NCI-H2196 (cell line): ENCODE data around the gene SDSL.

Source experiments
- DNase-seq: peaks from one replicate; lab custom pipeline; 2025; ENCODE audit not compliant: unreplicated experiment; lab: John Stamatoyannopoulos, UW

The SDSL gene

DNA sequence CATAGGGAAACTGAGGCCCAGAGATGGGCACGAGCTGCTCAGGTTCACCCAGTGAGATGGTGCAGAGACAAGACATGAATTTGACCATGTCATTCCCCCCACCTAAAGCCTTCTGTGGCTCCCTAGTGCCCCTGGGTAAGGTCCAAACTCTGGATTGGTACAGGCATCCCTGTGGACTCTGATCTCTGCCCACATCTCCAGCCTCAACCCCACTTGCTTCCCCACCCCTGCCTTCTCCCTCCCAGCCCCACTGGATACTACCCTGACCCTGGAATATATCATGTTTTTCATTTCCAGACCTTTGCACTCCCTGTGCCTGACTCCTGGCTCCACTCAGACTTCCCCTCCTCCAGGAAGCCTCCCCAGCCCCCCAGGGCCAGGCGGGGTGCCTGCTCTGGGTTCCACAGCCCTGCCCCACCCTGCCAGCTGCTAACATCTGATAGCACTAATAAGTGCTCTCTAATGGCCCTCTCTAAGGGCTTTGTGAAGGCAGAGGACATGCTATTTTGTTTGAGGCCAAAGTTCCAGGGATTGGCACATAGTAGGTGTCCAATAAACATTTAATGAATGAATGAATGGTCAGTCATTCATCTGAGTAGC, 1.1 kb upstream of the SDSL start:
- DNase-seq, result no peak

DNA sequence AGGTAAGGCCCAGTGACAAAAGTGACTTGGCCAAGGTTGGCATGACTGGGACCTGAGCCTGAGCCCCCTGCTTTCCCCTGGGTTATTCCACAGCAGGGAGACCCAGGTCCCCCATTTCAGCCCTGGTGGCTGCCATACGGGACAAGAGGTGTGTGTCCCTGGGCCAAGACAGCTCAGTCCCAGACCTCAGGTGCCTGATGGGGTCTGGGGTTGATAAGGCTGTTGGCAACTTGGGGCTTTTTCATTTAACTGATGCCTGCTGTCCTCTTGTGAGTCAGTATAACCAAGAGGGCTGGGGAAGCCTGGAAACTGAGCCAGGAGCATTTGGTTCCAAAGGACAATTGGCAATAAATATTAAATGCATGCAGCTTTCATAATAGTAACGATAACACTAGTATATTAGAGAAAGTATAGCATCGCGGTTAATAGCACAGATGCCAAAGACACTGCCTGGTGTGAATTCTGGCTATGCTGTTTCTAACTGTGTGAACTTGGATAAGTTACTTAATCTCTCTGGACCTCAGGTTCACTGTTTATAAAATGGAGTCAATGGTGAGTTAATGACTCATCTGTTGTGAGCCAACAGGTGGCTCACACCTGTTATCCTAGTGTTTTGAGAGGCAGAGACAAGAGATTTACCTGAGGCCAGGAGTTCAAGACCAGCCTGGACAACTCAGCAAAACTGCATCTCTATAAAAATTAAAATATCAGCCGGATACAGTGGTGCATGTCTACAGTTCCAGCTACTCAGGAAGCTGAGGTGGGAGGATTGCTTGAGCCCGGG, 898 bp downstream of the SDSL start:
- no peak for DNase-seq

DNA sequence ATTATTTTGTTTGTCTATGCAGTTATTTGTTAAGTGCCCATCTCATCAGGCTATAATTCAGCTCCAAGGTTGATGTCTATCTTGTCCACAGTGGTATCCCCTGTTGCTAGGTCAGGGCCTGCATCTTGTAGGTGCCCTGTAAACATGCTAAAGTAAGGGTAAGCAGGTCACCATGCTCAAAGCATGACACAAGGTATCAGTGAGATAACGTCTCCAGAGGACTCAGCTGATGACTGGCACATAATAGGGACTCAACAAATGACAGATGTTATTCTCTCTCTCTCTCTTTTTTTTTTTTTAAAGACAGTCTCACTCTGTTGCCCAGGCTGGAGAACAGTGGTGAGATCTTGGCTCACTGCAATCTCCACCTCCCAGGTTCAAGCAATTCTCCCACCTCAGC, 2.3 kb downstream of the SDSL start:
- no peak for DNase-seq

DNA sequence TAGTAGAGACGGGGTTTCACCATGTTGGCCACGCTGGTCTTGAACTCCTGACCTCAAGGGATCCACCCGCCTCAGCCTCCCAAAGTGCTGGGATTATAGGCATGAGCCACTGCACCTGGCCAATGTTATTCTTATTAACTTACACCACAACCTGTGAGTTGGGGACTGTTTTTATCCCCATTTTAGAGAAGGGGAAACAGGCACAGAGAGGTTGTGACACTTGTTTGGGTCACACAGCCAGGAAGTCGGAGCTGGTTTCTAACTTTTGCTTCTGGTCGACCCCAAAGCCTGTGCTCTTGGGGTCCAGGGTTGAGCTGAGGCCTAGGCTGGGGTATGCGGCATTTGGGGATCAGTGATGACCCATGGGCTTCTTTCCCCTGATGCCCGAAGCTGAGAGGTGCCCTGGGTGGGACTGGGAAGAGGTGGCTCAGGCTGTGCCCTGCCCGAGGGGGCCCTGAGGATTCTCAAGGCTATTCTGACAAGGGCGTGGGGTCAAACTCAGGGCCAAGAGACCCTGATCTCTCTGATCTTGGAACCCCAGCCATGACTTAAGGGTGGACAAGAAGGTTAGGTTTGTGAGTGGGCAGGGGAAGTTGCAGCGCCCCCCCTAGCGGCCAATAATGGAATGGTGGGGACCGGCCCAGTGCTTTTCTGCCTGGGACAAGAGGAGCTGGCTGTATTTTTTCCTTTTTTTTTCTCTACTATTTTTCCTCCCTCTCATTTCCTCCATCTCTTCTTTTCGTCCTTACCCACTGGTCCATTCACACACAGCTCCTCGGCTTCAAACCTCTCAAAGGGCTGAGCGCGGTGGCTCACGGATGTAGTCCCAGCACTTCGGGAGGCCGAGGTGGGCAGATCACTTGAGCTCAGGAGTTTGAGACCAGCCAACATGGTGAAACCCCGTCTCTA, 3.0 kb downstream of the SDSL start:
- DNase-seq, result peak; percentile 6

DNA sequence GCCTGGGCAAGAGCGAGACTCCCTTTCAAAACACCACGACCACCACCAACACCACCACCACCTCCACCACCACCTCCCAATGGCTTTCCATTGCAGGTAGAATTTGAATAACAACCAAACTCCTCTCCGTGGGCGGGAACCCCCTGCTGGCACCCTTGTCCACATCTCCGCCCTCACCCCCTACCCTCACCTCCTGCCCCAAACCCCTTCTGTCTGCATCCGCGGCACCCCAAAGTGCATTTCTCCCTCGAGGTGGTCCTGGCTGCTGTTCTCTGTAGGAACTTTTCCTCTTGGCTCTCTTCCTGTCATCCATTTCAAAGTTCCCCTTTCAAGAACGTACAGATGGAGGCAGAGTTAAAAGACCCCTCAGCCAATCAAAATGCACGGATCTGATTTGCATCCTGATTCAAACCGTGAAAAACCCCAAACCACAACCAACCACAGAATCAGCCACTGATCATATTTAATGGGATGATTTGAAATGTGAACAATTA, 3.8 kb downstream of the SDSL start:
- DNase-seq, result no peak

DNA sequence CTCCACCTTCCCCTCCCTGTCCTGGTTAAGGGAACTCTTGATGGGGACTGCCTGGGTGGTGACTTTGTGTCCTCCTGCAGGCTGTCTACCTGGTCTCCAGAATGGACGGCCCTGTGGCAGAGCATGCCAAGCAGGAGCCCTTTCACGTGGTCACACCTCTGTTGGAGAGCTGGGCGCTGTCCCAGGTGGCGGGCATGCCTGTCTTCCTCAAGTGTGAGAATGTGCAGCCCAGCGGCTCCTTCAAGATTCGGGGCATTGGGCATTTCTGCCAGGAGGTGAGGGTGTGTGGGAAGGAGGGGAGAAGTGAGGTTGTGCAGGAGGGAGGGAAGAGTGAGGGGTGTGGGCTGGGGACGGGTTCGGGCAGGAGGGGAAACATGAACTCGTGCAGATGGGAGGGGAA, 5.7 kb downstream of the SDSL start:
- DNase-seq, result no peak

DNA sequence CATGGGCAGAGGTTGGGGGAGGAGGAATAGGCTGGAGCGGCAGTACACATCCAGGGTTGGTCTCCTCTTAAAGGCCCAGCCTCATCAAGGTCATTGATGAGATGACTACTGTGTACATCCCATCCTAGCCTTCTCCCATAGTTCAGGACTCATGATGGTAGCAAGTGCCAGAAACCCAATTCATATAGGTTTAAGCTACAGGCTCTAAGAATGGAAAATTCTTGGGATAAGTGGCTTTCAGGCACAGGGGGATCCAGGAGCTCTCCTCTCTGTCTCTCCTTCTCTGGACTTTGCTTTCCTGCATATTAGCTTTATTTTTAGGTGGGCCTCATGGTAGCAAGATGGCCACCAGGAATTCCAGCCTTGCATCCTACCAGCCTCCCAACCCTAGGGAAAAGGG, 6.3 kb downstream of the SDSL start:
- no peak for DNase-seq

DNA sequence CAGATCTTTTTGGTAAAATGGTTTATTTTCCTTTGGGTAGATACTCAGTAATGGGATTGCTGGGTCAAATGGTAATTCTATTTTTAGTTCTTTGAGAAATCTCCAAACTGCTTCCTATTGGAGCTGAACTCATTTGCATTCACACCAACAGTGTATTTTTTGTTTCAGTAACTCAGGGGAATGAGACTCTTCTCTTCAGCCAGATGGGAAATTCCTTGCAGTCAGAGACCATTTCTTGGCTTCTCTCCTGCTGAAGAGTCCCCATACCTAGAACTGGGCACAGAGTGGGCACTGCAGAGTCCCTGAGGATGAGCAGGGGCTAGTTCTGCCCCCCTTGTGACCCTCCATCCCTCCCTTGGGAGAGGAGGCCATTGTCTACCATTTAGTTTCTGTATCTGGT, 10.8 kb downstream of the SDSL start:
- no peak for DNase-seq

DNA sequence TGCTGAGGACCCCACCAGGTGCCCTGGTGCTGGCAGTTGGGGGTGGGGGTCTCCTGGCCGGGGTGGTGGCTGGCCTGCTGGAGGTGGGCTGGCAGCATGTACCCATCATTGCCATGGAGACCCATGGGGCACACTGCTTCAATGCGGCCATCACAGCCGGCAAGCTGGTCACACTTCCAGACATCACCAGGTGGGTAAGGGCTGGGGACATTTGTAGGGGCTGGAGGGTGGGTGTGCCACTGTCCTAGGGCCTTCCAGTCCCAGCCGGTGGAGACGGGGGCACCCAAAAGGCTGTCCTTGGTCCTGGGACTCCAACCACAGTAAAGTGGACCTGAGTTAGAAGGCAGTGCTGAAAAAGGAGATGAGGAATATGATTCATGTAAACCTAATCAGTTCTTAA, 13.2 kb downstream of the SDSL start:
- DNase-seq, result no peak

DNA sequence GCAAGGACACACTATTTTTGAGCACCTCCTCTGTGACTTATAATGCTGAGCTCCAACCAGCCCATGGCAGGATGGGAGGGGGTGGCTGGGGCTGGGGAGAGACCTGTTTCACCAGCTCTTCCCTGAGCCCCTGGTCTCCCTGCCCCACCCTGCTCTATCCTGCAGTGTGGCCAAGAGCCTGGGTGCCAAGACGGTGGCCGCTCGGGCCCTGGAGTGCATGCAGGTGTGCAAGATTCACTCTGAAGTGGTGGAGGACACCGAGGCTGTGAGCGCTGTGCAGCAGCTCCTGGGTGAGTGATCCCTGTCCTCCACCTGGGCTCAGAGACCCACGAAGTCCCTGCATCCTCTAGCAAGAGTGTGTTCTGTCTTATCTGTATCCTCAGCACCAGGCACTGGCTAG, 14.4 kb downstream of the SDSL start:
- DNase-seq, result no peak

DNA sequence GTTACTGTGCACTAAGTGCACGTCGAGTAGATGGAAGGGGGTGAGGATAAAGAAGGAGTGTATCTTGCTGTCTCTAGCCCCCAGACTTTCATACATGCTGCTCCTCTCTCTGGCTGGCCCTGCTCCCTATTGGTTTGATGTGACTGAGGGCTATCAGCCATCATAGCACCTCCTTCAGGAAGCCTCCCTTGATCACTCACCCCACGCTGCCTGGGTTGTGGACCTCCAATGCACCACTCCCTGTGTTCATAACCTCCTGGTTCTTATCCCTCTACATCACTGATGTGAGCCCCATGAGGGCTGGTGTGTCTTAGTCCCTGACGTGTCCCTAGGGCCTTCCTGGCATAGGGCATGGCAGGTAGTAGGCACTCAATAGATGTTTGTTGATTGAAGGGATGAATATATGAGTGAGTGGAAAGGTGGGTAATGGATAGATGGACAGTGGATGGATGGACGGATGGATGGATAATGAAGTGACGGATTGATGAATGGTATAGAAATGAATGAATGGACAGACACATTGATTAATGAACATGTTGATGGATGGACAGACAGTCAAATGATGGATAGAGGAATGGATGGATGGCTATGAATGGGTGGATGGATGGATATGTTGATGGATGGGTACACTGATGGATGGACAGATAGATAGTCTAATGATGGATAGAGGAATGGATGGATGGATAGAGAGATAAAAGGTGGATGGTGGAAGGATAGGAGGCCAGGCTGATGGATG, 15.0 kb downstream of the SDSL start:
- no peak for DNase-seq

DNA sequence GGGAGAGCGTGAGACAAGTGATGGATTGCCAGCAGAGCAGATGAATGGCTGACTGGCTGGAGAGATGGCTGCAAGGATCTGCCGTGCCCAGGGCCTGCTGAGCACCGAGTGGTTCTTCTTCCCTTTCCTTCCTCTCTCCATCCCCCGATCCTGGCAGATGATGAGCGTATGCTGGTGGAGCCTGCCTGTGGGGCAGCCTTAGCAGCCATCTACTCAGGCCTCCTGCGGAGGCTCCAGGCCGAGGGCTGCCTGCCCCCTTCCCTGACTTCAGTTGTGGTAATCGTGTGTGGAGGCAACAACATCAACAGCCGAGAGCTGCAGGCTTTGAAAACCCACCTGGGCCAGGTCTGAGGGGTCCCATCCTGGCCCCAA, 15.5 kb downstream of the SDSL start:
- no peak for DNase-seq

DNA sequence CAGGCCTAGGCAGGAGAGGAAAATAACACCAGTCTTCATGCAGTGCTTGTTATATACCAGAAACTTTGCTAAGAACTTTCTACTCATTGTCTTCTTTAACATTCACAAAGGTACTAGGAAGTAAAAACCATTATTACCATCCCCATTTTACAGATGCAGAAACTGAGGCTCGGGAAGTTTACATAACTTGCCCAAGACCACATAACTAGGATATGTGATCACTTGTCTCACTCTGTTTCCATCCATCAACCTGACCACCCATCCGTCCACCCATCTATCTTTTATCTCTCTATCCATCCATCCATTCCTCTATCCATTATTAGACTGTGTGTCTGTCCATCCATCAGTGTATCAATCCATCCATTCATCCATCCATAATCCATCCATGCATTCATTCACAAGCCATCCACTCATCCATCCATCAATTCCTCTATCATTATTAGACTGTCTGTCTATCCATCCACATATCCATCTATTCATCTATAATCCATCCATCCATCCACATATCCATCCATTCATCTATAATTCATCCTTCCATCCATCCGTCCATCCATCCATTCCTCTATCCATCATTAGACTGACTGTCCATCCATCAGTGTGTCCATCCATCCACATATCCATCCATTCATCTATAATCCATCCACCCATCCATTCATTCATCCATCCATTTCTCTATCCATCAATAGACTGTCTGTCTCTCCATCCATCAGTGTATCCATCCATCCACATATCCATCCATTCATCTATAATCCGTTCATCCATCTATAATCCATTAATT, 16.5 kb downstream of the SDSL start:
- DNase-seq, result no peak

DNA sequence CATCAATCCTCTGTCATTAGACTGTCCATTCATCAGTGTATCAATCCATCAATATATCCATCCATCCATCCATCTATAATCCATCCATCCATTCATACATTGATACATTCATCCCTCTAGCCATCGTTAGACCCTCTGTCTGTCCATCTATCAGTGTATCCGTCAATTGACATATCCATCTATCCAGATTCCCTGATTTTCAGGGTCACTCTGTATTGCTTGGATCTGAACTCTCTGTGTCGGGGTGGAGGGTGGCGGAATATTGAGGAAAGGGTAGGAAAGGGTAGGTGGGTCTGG, 17.1 kb downstream of the SDSL start:
- DNase-seq, result no peak

DNA sequence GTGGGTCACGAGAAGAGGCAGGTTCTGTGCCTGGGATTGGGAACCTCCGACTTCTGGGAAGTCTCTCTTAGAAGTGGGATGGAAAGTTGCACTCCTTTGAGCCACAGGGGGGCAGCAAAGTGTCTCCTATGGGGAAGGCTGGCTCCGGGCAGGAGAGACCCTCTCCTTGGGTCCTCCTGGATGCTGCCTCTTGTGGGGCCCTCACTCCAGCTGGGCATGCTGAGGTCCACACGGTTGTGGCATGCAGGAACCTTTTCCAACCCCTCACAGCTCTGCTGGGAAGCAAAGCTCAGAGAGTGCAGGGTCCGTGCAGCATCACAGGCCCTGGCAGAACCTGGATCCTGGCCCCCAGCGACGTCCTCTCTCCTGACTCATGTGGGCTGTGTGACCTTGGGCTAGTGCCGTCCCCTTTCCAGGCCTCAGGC, 17.4 kb downstream of the SDSL start:
- DNase-seq, result peak; percentile 65

DNA sequence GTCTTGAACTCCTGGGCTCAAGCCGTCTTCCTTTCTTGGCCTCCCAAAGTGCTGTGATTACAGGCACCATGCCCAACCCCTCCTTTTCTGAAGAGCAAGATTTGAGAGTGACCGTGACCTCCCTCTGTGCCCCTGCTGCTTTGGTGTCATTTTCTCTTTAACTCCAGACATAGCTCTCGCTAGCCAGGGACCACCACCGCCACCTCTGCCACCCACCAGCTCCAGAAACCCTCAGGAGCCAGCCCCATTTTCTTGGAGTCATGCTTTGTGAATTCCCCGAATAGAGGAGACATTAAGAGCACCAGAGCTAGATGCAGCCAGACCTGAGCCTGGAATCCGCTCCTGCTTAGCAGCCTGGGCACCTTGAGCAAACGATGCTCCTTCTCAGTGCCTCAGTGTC, 18.2 kb downstream of the SDSL start:
- DNase-seq, result no peak

DNA sequence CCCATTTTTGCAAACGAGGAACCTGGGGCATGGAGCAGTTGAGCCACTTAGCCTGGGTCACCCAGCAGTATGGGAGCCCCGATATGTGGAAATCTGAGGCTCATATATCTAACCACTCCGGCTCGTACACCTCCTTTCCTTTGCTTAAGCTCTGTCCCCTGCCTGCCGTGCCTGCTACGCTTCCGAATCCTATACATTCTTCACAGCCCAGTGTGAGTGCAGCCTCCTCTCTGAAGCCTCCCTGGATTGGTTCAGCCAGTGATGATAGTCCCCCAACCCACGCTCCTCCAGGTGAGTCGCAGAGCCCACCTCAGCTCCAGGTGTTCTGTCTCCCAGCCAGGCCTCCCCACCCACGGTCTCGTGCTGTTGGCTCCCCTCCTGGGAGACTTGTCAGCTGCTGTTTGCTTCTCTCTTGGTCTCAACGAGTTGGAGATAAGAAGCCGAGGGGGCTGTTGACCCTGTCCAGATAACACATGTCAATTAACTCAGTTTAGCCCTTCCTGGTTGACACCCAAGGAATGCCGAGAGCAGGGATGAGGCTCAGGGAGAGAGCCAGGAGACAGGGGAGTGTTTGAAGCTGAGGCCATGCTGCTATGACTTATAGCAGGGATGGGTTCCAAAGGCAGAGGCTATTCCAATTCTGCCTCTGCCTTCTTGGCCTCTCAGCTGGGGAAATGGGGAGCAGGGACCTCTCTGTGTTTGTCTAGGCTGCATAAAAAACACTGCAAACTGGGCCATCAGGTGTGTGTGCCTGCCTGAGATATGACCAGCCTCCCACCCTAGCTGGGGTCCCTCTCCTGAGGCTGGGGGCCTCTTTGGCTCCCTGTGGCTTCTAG, 19.0 kb downstream of the SDSL start:
- DNase-seq, result no peak

DNA sequence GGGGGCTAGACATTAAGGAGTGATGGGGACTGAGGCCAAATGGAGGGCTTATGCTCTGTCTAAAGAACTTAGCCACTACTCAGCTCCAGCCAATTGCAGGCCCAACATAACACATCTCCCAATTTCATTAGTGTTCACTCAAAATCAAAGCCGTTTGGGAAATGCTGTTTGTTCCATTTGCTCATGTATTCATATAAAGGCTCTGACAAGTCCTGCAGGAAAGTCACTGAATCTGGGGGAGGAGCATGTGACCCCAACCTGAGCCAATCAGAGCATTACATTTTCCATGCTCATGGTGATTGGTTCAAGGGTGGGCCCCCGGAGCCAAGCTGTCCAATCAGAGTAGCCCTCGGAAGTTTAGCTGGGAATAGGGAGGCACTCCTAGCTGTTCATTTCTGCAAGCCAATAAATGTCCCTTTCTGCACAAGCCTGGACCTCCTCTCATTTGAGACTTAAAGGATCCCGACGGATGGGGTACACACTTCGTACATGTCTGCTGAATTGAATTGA, 20.9 kb downstream of the SDSL start:
- DNase-seq, result no peak

DNA sequence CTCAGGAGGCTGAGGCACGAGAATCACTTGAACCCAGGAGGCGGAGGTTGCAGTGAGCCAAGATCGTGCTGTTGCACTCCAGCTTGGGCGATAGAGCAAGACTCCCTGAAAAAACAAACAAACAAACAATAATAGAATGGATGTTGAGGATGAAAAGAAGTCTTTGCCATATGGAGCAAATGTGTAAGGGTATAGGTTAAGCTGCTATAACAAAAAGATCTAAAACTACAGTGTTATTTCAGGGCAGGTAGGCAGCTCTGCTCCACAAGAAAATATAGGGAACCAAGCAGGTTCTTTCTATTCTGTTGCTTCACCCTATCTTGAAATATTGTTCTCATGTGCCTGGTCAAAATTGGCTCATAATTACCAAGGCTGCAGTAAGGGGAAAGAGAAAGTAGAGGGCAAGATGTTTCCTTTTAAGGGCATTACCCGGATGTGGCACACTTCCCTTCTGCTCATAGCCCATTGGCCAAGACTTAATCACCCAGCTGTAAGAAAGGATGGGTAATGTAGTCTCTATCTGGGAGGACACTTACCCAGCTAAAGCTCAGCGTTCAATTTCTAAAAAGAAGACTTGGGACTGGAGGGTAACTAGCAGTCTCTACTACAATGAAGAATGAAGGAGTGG, 23.5 kb downstream of the SDSL start:
- no peak for DNase-seq
